ENCODE measurements around the gene ZNF592.
"Not testable (repeated sequence)": the region's sequence is repeated elsewhere in the genome, so short reads cannot be mapped to it uniquely, and the experiment has no call there.

The ZNF592 gene

GRCh38 chr15:84752700-84753099 lies 4.3 kb downstream of the ZNF592 start:
- in situ Hi-C loops (cut with MboI; ENCODE audit: low sequenced_read_pairs), result no loop called here
- Histone ChIP-seq H3K4me1 (peaks cover 19% of the 10 kb centered on the region), H3K4me3 (no peak overlapping the region), H3K9me3 (no peaks in the 10 kb centered on the region), H3K27me3 (ENCODE audit: low read depth) (no peaks in the 10 kb centered on the region), H3K36me3 (replicated peaks) (no peaks in the 10 kb centered on the region)
- DNase-seq (ENCODE audit: low spot score in 2 of 2), result no peak

DNA sequence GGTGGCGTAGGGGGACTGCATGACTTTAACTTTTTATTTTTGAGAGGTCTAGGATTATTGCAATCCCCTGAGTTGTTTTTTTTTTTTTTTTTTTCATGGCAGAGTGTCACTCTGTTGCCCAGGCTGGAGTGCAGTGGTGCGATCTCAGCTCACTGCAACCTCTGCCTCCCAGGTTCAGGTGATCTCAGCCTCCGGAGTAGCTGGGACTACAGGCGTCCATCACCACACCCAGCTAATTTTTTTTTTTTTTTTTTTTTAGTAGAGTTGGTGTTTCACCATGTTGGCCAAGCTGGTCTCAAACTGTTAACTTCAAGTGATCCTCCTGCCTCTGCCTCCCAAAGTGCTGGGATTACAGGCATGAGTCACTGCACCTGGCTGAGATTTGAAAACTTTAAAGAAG lies 6.5 kb downstream of the ZNF592 start:
- H3K36me3 ChIP-seq (replicated peaks); in situ Hi-C loops (cut with MboI; ENCODE audit: low sequenced_read_pairs); H3K4me3 ChIP-seq; H3K27me3 ChIP-seq (ENCODE audit: low read depth); H3K9me3 ChIP-seq; DNase-seq (ENCODE audit: low spot score in 2 of 2): not testable (repeated sequence)
- peaks cover 13% of the 10 kb centered on the region for H3K4me1 ChIP-seq

DNA sequence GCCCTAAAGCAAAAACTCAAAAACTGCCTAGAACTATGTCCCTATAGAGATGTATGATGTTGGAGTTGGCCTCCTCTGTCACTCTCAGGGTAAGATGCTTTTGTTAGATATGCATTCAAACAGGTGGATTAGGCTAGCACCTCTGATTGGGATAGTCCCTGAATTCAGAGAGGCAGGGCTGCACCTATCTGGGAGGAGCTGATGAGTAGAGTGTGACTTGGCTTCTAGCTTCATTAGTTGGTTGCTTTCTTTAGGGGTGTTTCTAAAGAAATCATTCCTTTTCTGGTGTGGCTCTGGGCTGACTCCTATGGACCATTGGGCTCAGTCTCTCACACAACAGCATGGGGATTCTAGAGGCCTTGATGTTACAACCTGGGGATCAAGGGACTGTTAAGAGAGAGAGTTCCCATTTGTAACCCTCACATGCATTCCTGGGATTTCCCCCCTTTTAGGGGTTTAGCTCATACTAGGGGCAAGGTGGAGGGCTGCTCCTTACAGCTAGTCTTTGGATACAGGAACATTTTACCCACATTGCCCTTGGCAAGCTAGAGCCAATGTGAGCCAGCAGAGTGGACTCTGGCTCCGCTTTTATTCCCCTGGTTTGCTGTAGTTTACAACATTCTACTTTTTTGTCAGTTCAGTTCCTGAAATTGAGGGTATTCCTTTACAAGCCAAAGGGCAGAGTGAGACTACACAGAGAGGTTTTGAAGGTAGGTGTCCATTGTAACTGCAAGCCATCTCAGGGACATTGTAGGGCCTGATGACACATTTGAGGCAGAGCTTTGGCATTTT lies 7.5 kb downstream of the ZNF592 start:
- Histone ChIP-seq H3K9me3 (no peaks in the 10 kb centered on the region), H3K4me1 (peaks cover 4% of the 10 kb centered on the region), H3K27me3 (ENCODE audit: low read depth) (no peaks in the 10 kb centered on the region), H3K36me3 (replicated peaks) (no peaks in the 10 kb centered on the region), H3K4me3 (no peak overlapping the region)
- in situ Hi-C loops (cut with MboI; ENCODE audit: low sequenced_read_pairs), result no loop called here
- DNase-seq (ENCODE audit: low spot score in 2 of 2), result no peak

DNA sequence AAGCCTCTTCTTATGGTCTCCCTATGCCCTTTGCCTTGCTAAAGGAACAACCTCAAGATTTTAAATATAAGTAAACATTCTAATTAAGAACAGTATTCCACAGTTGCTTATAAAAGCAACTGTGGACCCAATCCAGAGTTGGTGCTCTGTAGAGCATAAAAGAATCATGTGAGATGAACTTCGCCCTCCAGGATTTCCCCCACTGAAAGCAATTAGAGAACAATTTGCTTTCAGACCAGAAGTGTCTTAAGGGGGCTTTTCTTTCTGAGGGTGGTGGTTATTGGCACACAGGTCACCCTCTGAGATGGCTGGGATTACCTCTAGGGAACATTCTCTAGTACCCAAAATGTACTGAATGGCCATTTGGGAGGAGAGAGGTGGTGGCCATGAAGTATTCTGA lies 10.6 kb downstream of the ZNF592 start:
- no peak overlapping the region for H3K4me3 ChIP-seq
- H3K9me3 ChIP-seq, result no peaks in the 10 kb centered on the region
- DNase-seq (ENCODE audit: low spot score in 2 of 2), result no peak
- H3K36me3 ChIP-seq (replicated peaks), result no peaks in the 10 kb centered on the region
- no peaks in the 10 kb centered on the region for H3K27me3 ChIP-seq (ENCODE audit: low read depth)
- no peaks in the 10 kb centered on the region for H3K4me1 ChIP-seq
- in situ Hi-C loops (cut with MboI; ENCODE audit: low sequenced_read_pairs), result no loop called here

DNA sequence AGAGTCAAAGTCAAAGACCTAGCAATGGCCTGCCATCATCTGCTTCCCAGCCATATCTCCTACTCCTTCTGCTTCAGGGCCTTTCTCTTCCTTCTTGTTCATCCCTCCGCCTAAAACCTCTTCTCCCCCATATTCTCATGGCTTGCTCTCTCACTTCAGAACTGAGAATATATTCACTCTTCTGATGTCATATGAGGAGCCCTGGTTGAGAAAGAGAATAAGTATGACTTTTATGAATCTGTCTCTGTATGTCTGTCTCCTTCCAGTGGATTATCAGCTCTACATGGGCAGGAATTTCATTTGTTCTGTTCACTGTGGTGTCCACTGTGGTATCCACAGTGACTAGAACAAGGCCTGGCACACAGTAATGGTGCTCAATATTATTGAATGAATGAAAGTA lies 11.8 kb downstream of the ZNF592 start:
- in situ Hi-C loops (cut with MboI; ENCODE audit: low sequenced_read_pairs), result no loop called here
- no peak for DNase-seq (ENCODE audit: low spot score in 2 of 2)
- H3K27me3 ChIP-seq (ENCODE audit: low read depth), result no peaks in the 10 kb centered on the region
- H3K9me3 ChIP-seq, result no peaks in the 10 kb centered on the region
- no peaks in the 10 kb centered on the region for H3K4me1 ChIP-seq
- H3K4me3 ChIP-seq, result no peak overlapping the region
- no peaks in the 10 kb centered on the region for H3K36me3 ChIP-seq (replicated peaks)

GRCh38 chr15:84761607-84762131 lies 13.3 kb downstream of the ZNF592 start:
- Histone ChIP-seq H3K27me3 (ENCODE audit: low read depth) (no peaks in the 10 kb centered on the region), H3K4me3 (no peak overlapping the region), H3K4me1 (no peaks in the 10 kb centered on the region), H3K9me3 (no peaks in the 10 kb centered on the region), H3K36me3 (replicated peaks) (peaks cover 7% of the 10 kb centered on the region)
- no peak for DNase-seq (ENCODE audit: low spot score in 2 of 2)
- in situ Hi-C loops (cut with MboI; ENCODE audit: low sequenced_read_pairs), result no loop called here

DNA sequence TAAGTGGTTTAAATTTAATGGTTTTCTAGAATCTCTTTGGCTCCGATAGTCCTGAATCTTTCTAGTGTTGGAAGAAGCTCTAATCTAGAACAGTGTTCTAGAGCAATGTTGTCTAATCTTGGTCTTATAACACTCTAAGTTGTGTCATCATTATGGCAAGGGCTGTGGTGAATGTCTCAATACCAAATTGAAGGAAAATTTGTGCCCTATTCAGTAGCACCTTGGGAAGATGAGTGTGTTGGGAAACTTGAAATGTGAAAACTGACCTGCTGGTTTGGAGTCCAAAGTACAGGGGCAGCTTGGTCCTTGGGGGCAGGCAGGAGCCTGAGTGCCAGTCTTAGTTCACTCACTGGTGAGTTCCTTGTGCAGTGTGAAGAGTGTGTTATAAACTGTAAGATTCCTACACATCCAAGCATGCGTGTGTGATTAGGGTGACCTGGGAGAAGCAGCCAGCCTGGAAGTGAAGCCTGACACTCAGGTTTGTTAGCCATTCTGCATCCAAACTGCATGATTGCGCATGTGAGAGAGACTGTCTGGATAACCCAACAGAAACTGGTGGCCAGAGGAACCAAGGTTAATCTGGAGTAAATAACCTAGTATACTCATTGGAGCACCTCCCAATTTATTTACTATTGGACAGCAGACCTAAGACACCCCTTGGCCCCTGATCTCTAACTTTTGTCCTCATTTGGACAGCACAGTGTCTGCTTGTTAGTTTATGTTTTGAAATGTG lies 14.6 kb downstream of the ZNF592 start:
- no peak overlapping the region for H3K4me3 ChIP-seq
- H3K4me1 ChIP-seq, result no peaks in the 10 kb centered on the region
- no peak for DNase-seq (ENCODE audit: low spot score in 2 of 2)
- H3K36me3 ChIP-seq (replicated peaks), result peaks cover 18% of the 10 kb centered on the region
- no peaks in the 10 kb centered on the region for H3K9me3 ChIP-seq
- in situ Hi-C loops (cut with MboI; ENCODE audit: low sequenced_read_pairs), result no loop called here
- no peaks in the 10 kb centered on the region for H3K27me3 ChIP-seq (ENCODE audit: low read depth)

- Histone ChIP-seq H3K4me1 (no peaks in the 10 kb centered on the region), H3K4me3 (no peak overlapping the region), H3K9me3 (no peaks in the 10 kb centered on the region), H3K36me3 (replicated peaks) (peaks cover 32% of the 10 kb centered on the region), H3K27me3 (ENCODE audit: low read depth) (no peaks in the 10 kb centered on the region)
- DNase-seq (ENCODE audit: low spot score in 2 of 2), result no peak
- in situ Hi-C loops (cut with MboI; ENCODE audit: low sequenced_read_pairs), result no loop called here
Observed at GRCh38 chr15:84764585-84764984, 16.2 kb downstream of the ZNF592 start.

DNA sequence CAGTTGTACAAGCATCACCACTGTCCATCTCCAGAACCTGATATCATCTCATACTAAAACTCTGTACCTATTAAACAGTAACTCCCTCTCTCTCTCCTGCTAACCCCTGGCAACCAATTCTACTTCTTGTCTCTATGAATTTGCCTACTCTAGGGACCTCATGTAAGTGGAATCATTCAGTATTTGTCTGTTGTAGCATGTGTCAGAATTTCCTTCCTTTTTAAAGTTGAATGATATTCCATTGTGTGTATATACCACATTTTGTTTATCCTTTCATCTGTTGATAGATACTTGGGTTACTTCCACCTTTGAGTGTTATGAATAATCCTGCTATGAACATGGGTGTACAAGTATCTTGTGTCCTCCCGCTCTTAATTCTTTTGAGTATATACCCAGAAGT lies 16.6 kb downstream of the ZNF592 start:
- H3K9me3 ChIP-seq, result no peaks in the 10 kb centered on the region
- no peak for DNase-seq (ENCODE audit: low spot score in 2 of 2)
- peaks cover 34% of the 10 kb centered on the region for H3K36me3 ChIP-seq (replicated peaks)
- H3K4me3 ChIP-seq, result no peak overlapping the region
- H3K27me3 ChIP-seq (ENCODE audit: low read depth), result no peaks in the 10 kb centered on the region
- H3K4me1 ChIP-seq, result no peaks in the 10 kb centered on the region
- in situ Hi-C loops (cut with MboI; ENCODE audit: low sequenced_read_pairs), result no loop called here

- H3K4me1 ChIP-seq, result no peaks in the 10 kb centered on the region
- H3K9me3 ChIP-seq, result no peaks in the 10 kb centered on the region
- H3K4me3 ChIP-seq, result no peak overlapping the region
- no peak for DNase-seq (ENCODE audit: low spot score in 2 of 2)
- in situ Hi-C loops (cut with MboI; ENCODE audit: low sequenced_read_pairs), result no loop called here
- H3K36me3 ChIP-seq (replicated peaks), result peaks cover 34% of the 10 kb centered on the region
- no peaks in the 10 kb centered on the region for H3K27me3 ChIP-seq (ENCODE audit: low read depth)
Observed at GRCh38 chr15:84765675-84766074, 17.3 kb downstream of the ZNF592 start.

DNA sequence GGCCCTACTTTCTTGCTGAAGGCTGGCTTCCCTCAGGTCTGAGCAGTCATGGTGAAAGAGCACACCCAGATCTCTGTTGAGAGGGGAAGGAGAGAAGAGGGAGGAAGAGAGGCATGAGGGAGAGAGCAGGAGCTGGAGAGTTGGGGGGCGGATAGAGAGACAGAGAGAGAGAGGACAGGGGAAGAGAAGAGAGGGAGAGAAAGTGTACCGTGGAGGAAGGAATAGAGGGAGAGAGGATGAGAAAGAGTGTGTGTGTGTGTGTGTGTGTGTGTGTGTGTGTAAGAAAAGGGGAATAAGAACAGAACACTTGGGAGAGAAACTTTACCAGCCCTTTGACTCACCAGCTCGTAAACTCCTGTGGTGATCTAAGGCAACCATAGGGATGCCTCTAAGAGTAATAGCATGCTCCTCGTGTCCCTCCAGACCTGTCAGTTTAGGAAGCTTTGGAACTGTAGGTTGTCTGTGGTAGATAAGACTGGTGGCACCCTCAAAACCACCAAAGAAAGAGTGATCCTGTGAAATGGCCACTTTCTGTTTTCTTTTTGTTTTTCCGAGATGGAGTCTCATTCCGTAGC lies 18.2 kb downstream of the ZNF592 start:
- in situ Hi-C loops (cut with MboI; ENCODE audit: low sequenced_read_pairs), result no loop called here
- no peaks in the 10 kb centered on the region for H3K9me3 ChIP-seq
- DNase-seq (ENCODE audit: low spot score in 2 of 2), result no peak
- no peak overlapping the region for H3K4me3 ChIP-seq
- H3K27me3 ChIP-seq (ENCODE audit: low read depth), result no peaks in the 10 kb centered on the region
- peaks cover 34% of the 10 kb centered on the region for H3K36me3 ChIP-seq (replicated peaks)
- no peaks in the 10 kb centered on the region for H3K4me1 ChIP-seq

- in situ Hi-C loops (cut with MboI; ENCODE audit: low sequenced_read_pairs), result no loop called here
- H3K36me3 ChIP-seq (replicated peaks), result peaks cover 38% of the 10 kb centered on the region
- no peaks in the 10 kb centered on the region for H3K4me1 ChIP-seq
- no peaks in the 10 kb centered on the region for H3K9me3 ChIP-seq
- no peaks in the 10 kb centered on the region for H3K27me3 ChIP-seq (ENCODE audit: low read depth)
- H3K4me3 ChIP-seq, result no peak overlapping the region
- no peak for DNase-seq (ENCODE audit: low spot score in 2 of 2)
Observed at GRCh38 chr15:84772031-84772430, 23.6 kb downstream of the ZNF592 start.

DNA sequence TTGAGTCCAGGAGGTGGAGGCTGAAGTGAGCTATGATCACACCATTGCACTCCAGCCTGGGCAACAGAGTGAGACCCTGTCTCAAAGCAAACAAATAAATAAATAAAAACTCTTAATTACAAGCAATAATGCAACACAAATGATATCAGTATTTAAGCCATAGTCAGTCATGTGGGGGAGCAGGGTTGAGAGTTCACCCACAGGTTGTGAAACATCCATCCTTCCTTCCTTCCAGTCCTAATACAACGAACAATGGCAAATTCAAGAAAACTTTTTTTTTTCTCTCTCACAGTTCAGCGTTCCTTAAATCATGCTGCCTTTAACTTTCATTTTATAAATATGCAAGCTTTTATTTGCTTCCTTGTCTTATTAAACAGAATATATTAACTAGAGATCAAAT lies 24.1 kb downstream of the ZNF592 start:
- DNase-seq (ENCODE audit: low spot score in 2 of 2), result no peak
- no peaks in the 10 kb centered on the region for H3K9me3 ChIP-seq
- no peaks in the 10 kb centered on the region for H3K27me3 ChIP-seq (ENCODE audit: low read depth)
- H3K36me3 ChIP-seq (replicated peaks), result peaks cover 33% of the 10 kb centered on the region
- no peak overlapping the region for H3K4me3 ChIP-seq
- in situ Hi-C loops (cut with MboI; ENCODE audit: low sequenced_read_pairs), result no loop called here
- no peaks in the 10 kb centered on the region for H3K4me1 ChIP-seq

DNA sequence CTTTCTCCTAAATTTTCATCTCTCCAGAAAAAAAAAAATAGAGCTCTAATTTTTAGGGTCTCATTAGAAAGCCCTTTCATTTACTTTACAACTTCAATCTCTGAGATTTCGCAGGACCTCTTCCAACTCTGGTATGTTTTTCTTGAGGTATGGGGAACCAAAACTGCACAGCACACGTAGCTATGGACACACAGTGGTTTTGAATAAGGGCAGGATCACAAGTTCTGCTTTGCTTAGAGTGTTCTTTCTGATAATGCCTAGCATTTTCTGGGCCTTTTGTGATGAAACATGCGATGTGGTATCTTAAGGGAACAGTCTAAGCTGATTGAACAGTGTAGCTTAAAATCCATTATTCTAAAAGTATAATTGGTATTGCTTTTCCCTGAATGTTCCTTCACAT lies 25.3 kb downstream of the ZNF592 start:
- Histone ChIP-seq H3K4me1 (no peaks in the 10 kb centered on the region), H3K9me3 (no peaks in the 10 kb centered on the region), H3K36me3 (replicated peaks) (peaks cover 29% of the 10 kb centered on the region), H3K27me3 (ENCODE audit: low read depth) (no peaks in the 10 kb centered on the region), H3K4me3 (no peak overlapping the region)
- in situ Hi-C loops (cut with MboI; ENCODE audit: low sequenced_read_pairs), result no loop called here
- DNase-seq (ENCODE audit: low spot score in 2 of 2), result no peak

Data from HAP-1 (cell line).